IMR-90 (cell line): ENCODE results near the gene RHEX. TPM values are rescaled to one million over a fixed set of nuclear protein-coding genes. Genes with fewer than 3 reads are reported as not detected.

Experiments used
- ATAC-seq: fragments of 200-7000 bp; cut with Tn5 transposase; 2 replicates; pipeline ENCODE4 v1.9.1; 2020; ENCODE audit warnings: low read depth, mild to moderate bottlenecking, moderate library complexity
- BruUV-seq: library from RNA; stranded (reverse); fragments of 400-500 nt; replicated peaks from 2 replicates; lab custom pipeline; 2021; lab: Mats Ljungman, UMichigan
- CTCF ChIA-PET: fragments of 300-600 bp; formaldehyde crosslinking; extraction: SDS; loops from one replicate; lab custom pipeline; 2021; ENCODE audit warnings: antibody characterized with exemption; lab: Yijun Ruan, JAX
- POLR2A ChIA-PET: fragments of 300-600 bp; sonication (Branson Sonifier 250); formaldehyde crosslinking; loops from one replicate; lab custom pipeline; 2022; ENCODE audit warnings: antibody characterized with exemption; ENCODE audit not compliant: unreplicated experiment; lab: Charles Lee
- DNase-seq: peaks from one replicate; pipeline ENCODE4 v3.0.0; 2013
- H2AFZ ChIP-seq: replicated peaks from 2 replicates; pipeline ENCODE3; 2013; ENCODE audit warnings: low read length, mild to moderate bottlenecking; ENCODE audit not compliant: poor library complexity
- H2AK5ac ChIP-seq: 2 replicates; pipeline ENCODE4 v1.6.1; 2013; ENCODE audit warnings: low read depth, low read length, inconsistent platforms
- H2AK9ac ChIP-seq: replicated peaks from 2 replicates; pipeline ENCODE3; 2013; ENCODE audit warnings: mild to moderate bottlenecking, low read depth, low read length, moderate library complexity; ENCODE audit not compliant: poor library complexity
- H2BK120ac ChIP-seq: 2 replicates; pipeline ENCODE4 v1.6.1; 2013; ENCODE audit warnings: low read depth, low read length, inconsistent platforms
- H2BK15ac ChIP-seq: 3 replicates; pipeline ENCODE4 v1.6.1; 2013; ENCODE audit warnings: low read depth, low read length, inconsistent platforms
- H2BK20ac ChIP-seq: 2 replicates; pipeline ENCODE4 v1.6.1; 2013; ENCODE audit warnings: low read depth, mild to moderate bottlenecking, inconsistent platforms, low read length, moderate library complexity
- H2BK5ac ChIP-seq: 2 replicates; pipeline ENCODE4 v1.6.1; 2013; ENCODE audit warnings: mild to moderate bottlenecking, low read depth, low read length, inconsistent platforms; ENCODE audit not compliant: poor library complexity, severe bottlenecking
- H3K14ac ChIP-seq: replicated peaks from 2 replicates; pipeline ENCODE4 v1.6.1; 2013; ENCODE audit warnings: low read depth, low read length, inconsistent platforms
- H3K18ac ChIP-seq: 2 replicates; pipeline ENCODE4 v1.6.1; 2013; ENCODE audit warnings: low read depth, low read length, control low read depth
- H3K23ac ChIP-seq: 2 replicates; pipeline ENCODE4 v1.6.1; 2013; ENCODE audit warnings: low read depth, low read length, inconsistent platforms
- H3K27ac ChIP-seq: 2 replicates; pipeline ENCODE4 v1.5.1; 2013; ENCODE audit warnings: mild to moderate bottlenecking, control low read depth, low read length; ENCODE audit not compliant: insufficient read depth
- H3K27me3 ChIP-seq: 2 replicates; pipeline ENCODE4 v1.6.1; 2013; ENCODE audit warnings: low read length; ENCODE audit not compliant: control insufficient read depth, insufficient read depth
- H3K36me3 ChIP-seq: 2 replicates; pipeline ENCODE4 v1.6.1; 2013; ENCODE audit warnings: low read length, mixed read lengths; ENCODE audit not compliant: control insufficient read depth, insufficient read depth
- H3K4ac ChIP-seq: 2 replicates; pipeline ENCODE4 v1.6.1; 2013; ENCODE audit warnings: low read depth, low read length, inconsistent platforms
- H3K4me1 ChIP-seq: 2 replicates; pipeline ENCODE4 v1.6.1; 2013; ENCODE audit warnings: low read length, mixed read lengths; ENCODE audit not compliant: control insufficient read depth, insufficient read depth
- H3K4me2 ChIP-seq: 2 replicates; pipeline ENCODE4 v1.6.1; 2013; ENCODE audit warnings: low read depth, mild to moderate bottlenecking, control low read depth, low read length, moderate library complexity
- H3K4me3 ChIP-seq: 2 replicates; pipeline ENCODE4 v1.5.1; 2013; ENCODE audit warnings: low read depth, mild to moderate bottlenecking, control low read depth, low read length, moderate library complexity; ENCODE audit not compliant: insufficient read depth
- H3K56ac ChIP-seq: 2 replicates; pipeline ENCODE4 v1.6.1; 2013; ENCODE audit warnings: low read length, inconsistent platforms; ENCODE audit not compliant: insufficient read depth; ENCODE audit errors: extremely low read depth
- H3K79me1 ChIP-seq, 2 experiments: 2 replicates each; pipeline ENCODE4 v1.6.1; 2013; ENCODE audit warnings: low read length in 2 of 2, inconsistent platforms in 1 of 2, low read depth in 1 of 2
- H3K9ac ChIP-seq: 2 replicates; pipeline ENCODE4 v1.6.1; 2013; ENCODE audit warnings: low read depth, low read length, control low read depth
- H3K9me1 ChIP-seq: 2 replicates; pipeline ENCODE4 v1.6.1; 2013; ENCODE audit warnings: low read length, inconsistent platforms; ENCODE audit not compliant: insufficient read depth
- H3K9me3 ChIP-seq: 2 replicates; pipeline ENCODE4 v1.6.1; 2013; ENCODE audit warnings: low read length; ENCODE audit not compliant: control insufficient read depth, insufficient read depth
- H4K20me1 ChIP-seq: 2 replicates; pipeline ENCODE4 v1.6.1; 2013; ENCODE audit warnings: low read length, inconsistent platforms; ENCODE audit not compliant: insufficient read depth
- H4K5ac ChIP-seq: 2 replicates; pipeline ENCODE4 v1.6.1; 2013; ENCODE audit warnings: mild to moderate bottlenecking, low read depth, low read length, control low read depth
- H4K8ac ChIP-seq, 2 experiments: 2 replicates each; pipeline ENCODE4 v1.6.1; 2013; ENCODE audit warnings: low read depth in 2 of 2, low read length in 2 of 2, control low read depth in 1 of 2, inconsistent platforms in 1 of 2
- H4K91ac ChIP-seq: 2 replicates; pipeline ENCODE4 v1.6.1; 2013; ENCODE audit warnings: low read depth, low read length, inconsistent platforms; ENCODE audit not compliant: insufficient read depth
- FOS ChIP-seq: fragments of 150-350 bp; IDR thresholded peaks from 2 replicates; pipeline ENCODE4 v1.6.1; 2016; ENCODE audit warnings: low read depth, low read length
- NFE2L2 ChIP-seq: fragments of 150-350 bp; IDR thresholded peaks from 2 replicates; pipeline ENCODE4 v1.6.1; 2016; ENCODE audit warnings: low read depth, mild to moderate bottlenecking, low read length
- POLR2A ChIP-seq: IDR thresholded peaks from 2 replicates; pipeline ENCODE4 v1.6.1; 2012; ENCODE audit warnings: mild to moderate bottlenecking, low read depth, low read length
- RFX5 ChIP-seq: IDR thresholded peaks from 2 replicates; pipeline ENCODE4 v1.8.0; 2012; ENCODE audit warnings: low read depth, mild to moderate bottlenecking, low read length, moderate library complexity
- SMC3 ChIP-seq: fragments of 150-350 bp; IDR thresholded peaks from 2 replicates; pipeline ENCODE4 v1.6.1; 2016; ENCODE audit warnings: low read depth, mild to moderate bottlenecking, antibody characterized with exemption, low read length, moderate library complexity
- WGBS, 2 experiments: methylation state at CpG; one replicate each; pipeline versions ENCODE4 v1.1.5 to v1.1.7; 2013; ENCODE audit warnings: missing lambda C conversion rate in 2 of 2; ENCODE audit not compliant: insufficient read length in 1 of 2; ENCODE audit errors: extremely low coverage in 2 of 2; 5-methylcytosine and 5-hydroxymethylcytosine counted together
- dilution Hi-C: fragments of 300-500 bp; cut with HindIII; formaldehyde crosslinking; loops from one replicate; pipeline ENCODE4 v1.14.3; 2018; ENCODE audit warnings: low sequenced_read_pairs; ENCODE audit not compliant: unreplicated experiment
- in situ Hi-C: fragments of 300-500 bp; cut with MboI; formaldehyde crosslinking; loops from 3 replicates; pipeline ENCODE4 v1.14.3; 2019; ENCODE audit warnings: low sequenced_read_pairs, inconsistent platforms, mixed read lengths
- intact Hi-C: fragments of 100-400 bp; cut with micrococcal nuclease; formaldehyde crosslinking; loops from 2 replicates; pipeline ENCODE4 v1.10.0; 2022
- polyA plus RNA-seq, 3 experiments: library from polyadenylated mRNA; depleted of rRNA; stranded (reverse); fragments of >200 nt; gene quantifications; 2 replicates each; pipeline ENCODE4 v1.2.3, GENCODE V29; 2012; ENCODE audit warnings: low replicate concordance in 1 of 3
- total RNA-seq: library from RNA; depleted of rRNA; stranded (reverse); fragments of >200 nt; gene quantifications from 2 replicates; pipeline ENCODE4 v1.2.3, GENCODE V29; 2012
- TF ChIP-seq, protein P1 (sequence below): conservative IDR thresholded peaks from 2 replicates; pipeline ENCODE4 v1.5.1; 2012; ENCODE audit warnings: mild to moderate bottlenecking, low read depth, low read length, improper control_type of control experiment

Gene RHEX
- total and polyA plus RNA-seq, 2 of the 4 experiments (the other 2 are of a cell fraction): not detected

DNA sequence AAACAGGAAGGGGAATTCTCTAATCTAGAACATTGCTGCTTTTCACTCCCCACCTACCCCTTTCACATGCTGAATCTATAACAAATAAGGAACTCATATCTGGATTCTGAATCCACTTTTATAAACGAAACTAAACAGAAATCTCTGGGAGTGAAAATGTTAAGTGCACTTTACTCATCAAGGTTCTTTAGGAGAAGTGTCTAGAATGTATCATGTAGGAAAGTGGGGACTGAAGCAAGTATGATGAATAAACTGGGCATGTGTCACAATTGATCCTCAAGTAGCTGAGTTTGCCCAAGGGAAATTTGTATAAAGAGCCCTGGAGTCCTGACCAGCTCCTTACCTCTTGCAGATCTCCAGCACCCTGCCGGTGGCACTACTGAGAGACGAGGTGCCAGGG, 44.4 kb downstream of the RHEX start:
- Histone ChIP-seq H3K4me2 (no peak overlapping the region), H3K9me3 (no peaks in the 10 kb centered on the region), H3K4me3 (no peak overlapping the region), H3K27ac (no peak overlapping the region), H3K79me1 (no peaks in the 10 kb centered on the region), H4K91ac (no peak overlapping the region), H4K5ac (no peak overlapping the region), H2BK15ac (no peak overlapping the region), H3K27me3 (peaks cover 57% of the 10 kb centered on the region), H3K4me1 (no peaks in the 10 kb centered on the region), H4K8ac (no peak overlapping the region), H2AK5ac (no peak overlapping the region), H3K9me1 (no peaks in the 10 kb centered on the region), H2AFZ (no peak overlapping the region), H3K18ac (no peak overlapping the region), H2AK9ac (no peak overlapping the region), H2BK120ac (no peak overlapping the region), H3K9ac (no peak overlapping the region), H3K4ac (no peak overlapping the region), H2BK5ac (no peak overlapping the region), H3K14ac (no peak overlapping the region), H3K36me3 (no peaks in the 10 kb centered on the region), H4K20me1 (no peaks in the 10 kb centered on the region), H3K23ac (no peak overlapping the region), H2BK20ac (no peak overlapping the region), H3K56ac (no peak overlapping the region)
- dilution Hi-C loops (no loop called here), intact Hi-C loops (no loop called here), in situ Hi-C loops (no loop called here)
- DNase-seq (no peak), ATAC-seq (no peak)
- WGBS, 2 experiments: 80% methylated on average over 2 of the region's 3 CpGs; no CpG with 5 or more reads in 1 of the 2 experiments
- CTCF ChIA-PET: interaction anchor here (0.6 to 1.1 kb wide), 2 partner anchors 9 to 120 kb away, joined by 3 to 4 read pairs; no protein-coding TSS in a partner anchor
- POLR2A ChIA-PET: no interaction called here
- BruUV-seq: no TSS peak
- TF ChIP-seq FOS (no peak), NFE2L2 (no peak), SMC3 (no peak), RFX5 (no peak), POLR2A (no peak)
- TF ChIP-seq, protein P1, sequence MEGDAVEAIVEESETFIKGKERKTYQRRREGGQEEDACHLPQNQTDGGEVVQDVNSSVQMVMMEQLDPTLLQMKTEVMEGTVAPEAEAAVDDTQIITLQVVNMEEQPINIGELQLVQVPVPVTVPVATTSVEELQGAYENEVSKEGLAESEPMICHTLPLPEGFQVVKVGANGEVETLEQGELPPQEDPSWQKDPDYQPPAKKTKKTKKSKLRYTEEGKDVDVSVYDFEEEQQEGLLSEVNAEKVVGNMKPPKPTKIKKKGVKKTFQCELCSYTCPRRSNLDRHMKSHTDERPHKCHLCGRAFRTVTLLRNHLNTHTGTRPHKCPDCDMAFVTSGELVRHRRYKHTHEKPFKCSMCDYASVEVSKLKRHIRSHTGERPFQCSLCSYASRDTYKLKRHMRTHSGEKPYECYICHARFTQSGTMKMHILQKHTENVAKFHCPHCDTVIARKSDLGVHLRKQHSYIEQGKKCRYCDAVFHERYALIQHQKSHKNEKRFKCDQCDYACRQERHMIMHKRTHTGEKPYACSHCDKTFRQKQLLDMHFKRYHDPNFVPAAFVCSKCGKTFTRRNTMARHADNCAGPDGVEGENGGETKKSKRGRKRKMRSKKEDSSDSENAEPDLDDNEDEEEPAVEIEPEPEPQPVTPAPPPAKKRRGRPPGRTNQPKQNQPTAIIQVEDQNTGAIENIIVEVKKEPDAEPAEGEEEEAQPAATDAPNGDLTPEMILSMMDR: no peak
